Activated T-cell treated with anti-CD3 and anti-CD28 coated beads for 1 hour (primary cell): ENCODE results near the gene MPZL2.
A peak's percentile ranks its signal among the peaks of the same experiment; 100 is the strongest.

Experiments
- DNase-seq: peaks from one replicate; pipeline ENCODE4 v3.0.0-alpha.2; 2020; ENCODE audit warnings: low read depth

MPZL2 gene

DNA sequence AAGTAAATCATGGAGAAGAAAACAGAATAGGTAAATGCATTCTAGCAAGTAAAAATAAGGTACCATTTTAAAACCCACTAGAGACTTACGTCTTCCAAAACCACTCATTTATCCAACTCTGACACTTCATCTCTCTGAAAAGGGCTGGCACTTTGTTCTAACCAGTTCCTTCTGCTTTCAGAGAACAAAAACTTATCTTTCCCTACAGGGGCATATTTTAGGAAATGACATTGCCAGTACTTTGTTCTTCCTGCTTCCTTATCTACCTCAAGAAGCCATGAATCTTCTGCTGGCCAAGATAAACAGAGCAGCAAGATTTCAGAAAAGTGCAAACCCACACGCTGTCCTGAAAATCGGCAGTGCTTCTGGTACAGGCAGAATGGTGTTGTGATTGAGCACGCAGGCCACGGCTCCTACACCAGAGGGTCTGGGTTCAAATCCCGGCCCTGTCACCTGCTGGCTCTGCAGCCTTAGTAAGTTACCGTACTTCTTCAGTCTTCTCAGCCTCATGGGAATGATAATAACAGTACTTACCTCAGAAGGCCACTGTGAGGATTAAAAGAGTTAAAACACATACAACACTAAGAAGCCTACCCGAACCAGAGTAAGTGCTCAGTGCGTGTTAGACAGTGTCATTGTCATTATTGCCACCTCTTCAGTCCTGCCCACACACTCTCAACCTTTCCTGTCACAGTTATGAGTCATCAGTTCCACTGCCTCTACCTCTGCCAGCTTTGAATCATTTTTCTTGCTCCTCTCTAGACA is 22.9 kb downstream of the MPZL2 start:
- peak; percentile 39 for DNase-seq

GRCh38 chr11:118239509-118240205 is 24.4 kb downstream of the MPZL2 start:
- DNase-seq = no peak

DNA sequence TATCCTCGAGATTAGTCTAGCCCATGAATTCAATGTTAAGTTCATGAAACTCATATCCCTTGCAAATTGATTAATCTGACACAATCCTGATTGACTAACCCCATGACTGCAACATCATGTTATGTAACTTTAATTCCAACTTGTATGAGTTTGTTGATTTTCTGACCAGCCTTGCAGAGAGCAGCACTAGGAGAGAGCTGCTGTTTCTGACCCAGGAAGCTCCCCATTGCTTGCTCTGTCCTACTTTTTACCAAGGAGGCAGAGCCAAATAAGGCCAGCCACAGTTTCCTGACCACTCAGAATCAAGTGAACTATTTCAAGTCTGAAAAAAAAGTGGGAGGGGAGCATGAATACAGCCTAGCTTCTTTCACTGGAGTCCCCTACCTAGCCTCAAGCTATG is 25.2 kb downstream of the MPZL2 start:
- DNase-seq = no peak

- no peak for DNase-seq
These were observed 25.7 kb downstream of the MPZL2 start for GRCh38 chr11:118238421-118238820.

DNA sequence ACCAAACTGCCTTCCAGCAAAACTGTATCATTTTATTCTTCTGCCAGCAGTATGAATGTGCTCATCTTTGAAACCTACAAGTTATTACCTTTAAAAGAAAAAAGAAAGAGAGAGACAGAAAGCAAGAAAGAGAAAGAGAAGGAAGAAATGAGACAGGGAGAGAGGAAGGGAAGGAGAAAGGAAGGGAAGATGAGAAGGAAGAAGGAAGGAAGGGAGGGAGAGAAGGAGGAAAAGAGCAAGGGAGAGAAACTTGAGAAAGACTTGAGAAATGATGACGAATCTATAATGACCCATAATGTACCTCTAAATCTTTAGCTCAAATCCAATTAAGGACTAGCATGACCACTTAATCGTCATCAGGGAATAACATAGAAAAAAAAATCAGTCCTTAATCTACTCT is 27.9 kb downstream of the MPZL2 start:
- DNase-seq = no peak

DNA sequence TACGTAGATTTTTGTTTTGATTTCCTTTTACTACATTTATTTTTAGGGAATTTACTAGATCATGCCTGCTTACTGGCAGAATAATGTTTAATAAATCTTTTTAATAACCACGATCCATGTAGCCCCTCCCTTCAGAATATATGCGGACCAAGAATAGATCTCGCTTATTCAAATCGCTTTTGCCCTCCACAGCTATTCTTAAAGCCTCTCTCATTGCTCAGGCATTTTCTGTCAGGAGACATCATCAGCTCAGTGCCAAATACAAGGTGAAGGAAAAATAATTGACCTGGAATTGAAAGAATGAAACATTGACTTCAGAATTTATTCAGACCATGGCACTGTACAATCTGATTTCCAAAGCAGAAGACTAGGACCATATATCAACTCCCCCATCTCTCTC is 29.3 kb downstream of the MPZL2 start:
- no peak for DNase-seq

- no peak for DNase-seq
These were observed 30.2 kb downstream of the MPZL2 start for GRCh38 chr11:118233850-118234249.

GRCh38 chr11:118233377-118233776 is 30.7 kb downstream of the MPZL2 start:
- no peak for DNase-seq

DNA sequence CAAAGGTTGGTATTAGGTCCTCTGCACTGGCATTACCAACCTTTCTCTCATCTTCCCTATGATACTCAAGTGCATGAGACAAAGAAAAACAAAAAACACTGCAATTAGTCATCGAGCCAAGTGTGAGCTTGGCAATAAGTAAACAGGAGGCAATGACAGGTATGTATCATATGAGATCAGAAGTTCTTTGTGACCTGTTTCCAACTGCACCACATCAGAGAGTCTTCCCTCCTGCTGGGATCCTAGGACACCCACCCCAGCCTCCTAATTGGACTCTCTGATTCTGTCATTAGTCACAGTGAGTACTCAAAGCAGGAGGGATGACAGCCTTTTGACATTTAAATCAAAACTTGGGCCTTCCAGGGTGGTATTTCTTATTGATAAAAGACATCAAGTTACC is 31.4 kb downstream of the MPZL2 start:
- no peak for DNase-seq

DNA sequence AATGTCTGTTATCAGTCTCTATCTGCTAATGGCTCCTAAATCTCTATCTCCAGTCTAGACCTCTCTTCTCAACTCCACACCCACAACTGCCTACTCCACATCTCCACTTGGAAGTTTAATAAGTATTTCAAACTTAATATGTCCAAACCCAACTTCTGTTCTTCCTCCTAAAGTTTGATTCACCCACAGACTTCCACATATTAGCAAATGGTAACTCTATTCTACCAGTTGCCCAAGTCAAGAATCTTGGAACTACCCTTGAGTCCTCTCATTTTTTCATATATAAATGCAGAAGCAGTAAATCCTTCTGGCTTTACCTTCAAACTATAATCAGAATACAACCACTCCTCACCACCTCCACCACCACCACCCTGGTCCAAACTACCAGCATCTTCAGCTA is 32.6 kb downstream of the MPZL2 start:
- DNase-seq = no peak

DNA sequence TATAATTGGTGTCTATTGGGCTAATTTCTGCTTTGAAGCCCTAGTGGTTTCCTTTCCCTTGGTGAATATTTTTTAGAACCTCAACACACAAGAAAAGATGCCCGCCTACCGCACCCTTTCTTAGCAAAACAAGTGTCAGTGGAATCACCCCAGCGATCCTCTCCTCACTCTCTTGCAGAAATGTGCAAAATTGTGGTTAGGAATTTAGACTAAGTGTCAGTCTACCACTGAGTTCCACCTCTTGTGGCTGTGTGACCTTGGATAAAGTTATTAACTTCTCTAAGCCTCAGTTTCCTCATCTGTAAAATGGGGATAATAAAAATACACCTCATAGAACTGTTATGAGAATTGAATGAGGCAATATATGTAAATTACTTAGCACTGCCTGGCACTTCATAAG is 34.0 kb downstream of the MPZL2 start:
- no peak for DNase-seq

DNA sequence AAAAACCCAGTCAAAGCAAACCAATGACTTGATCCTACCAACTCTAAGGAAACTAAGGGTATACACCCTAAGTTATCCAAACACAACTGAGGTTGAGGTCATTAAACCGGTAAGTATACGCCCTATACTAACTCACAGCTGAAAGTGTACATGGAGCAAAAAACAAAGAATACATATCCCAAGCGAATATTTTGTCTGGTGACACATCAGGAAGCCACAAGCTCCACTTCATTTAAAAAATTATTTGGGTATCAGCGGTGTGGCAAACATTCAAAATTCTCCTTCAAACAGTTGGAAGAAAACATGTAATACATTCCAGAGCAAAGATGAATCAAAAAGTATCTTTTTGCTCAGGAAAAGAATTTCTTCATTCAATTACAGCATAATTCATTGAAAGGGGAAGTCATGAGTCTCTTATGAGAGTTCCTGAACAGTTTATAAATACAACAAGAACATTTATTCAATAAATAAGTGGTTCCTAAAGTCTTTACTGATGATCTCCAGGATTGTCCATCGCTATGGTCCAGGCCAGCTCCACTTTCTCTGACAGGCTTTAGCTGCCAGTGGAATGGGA is 34.7 kb downstream of the MPZL2 start:
- no peak for DNase-seq

DNA sequence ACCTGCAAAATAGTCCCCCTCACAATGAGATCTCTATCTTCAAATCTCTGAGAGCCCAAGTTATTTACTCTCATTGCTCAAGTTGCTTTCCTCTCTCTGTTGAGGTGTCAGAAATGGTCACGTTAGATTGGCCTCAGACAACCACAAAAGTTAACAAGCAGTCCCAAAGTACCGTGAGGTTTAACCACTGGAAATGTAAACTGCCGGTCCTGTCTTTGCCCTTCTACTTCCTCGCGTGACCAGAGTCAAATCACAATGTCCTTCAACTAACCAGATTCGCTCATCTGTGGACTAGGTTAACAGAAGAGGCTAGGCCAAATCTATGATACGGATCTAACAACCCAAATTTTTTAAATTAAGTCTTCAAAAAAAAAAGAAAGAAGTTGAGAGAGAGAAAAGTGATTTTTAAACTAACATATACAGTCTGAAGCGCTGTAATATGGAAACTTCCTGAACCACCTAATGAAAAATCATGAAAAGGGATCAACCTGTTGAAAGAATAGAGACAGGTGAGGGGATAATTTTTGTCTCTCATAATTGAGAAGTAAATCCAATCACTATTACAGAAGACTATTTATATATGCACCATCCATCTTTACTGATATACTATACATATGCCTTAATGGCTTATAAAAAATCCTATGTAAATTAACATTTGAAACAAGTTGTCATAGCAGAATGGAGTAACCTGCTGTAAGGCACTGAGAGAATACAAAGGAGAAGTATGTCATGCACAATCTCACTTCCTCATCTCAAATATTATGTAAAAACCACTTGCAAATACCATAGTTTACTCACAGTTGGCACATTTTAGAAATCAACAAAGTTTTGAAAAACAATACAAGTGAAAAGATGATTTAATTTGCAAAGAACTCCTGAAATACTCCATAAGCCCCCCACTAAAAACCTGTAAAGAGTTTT is 36.0 kb downstream of the MPZL2 start:
- no peak for DNase-seq

- no peak for DNase-seq
These were observed 37.3 kb downstream of the MPZL2 start for GRCh38 chr11:118226781-118227180.

DNA sequence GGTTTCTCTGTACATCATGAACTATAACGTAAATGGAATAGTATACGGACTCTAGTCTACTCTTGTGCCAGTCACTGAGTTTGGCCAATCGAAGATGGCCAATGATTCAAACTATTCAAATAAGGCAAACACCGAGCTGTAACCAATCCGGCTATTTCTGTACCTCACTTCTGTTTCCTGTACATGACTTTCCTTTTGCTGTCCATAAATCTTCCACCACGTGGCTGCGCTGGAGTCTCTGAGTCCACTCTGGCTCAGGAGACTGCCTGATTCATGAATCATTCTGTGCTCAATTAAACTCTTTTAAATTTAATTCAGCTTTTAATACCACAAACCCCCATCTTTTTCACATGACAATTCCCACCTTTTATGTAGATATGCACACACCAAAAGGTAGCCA is 37.8 kb downstream of the MPZL2 start:
- no peak for DNase-seq

- peak; percentile 44 for DNase-seq
These were observed 39.4 kb downstream of the MPZL2 start, which contains the start of gene JAML for GRCh38 chr11:118224511-118225188. Gene JAML (minus strand): TSS chr11:118225011. CDS start chr11:118214866, 10,145 bp downstream.

- no peak for DNase-seq
These were observed 40.1 kb downstream of the MPZL2 start for GRCh38 chr11:118223992-118224391.

GRCh38 chr11:118223570-118223969 is 40.5 kb downstream of the MPZL2 start:
- DNase-seq = no peak

- no peak for DNase-seq
These were observed 41.7 kb downstream of the MPZL2 start for GRCh38 chr11:118222437-118222836.

DNA sequence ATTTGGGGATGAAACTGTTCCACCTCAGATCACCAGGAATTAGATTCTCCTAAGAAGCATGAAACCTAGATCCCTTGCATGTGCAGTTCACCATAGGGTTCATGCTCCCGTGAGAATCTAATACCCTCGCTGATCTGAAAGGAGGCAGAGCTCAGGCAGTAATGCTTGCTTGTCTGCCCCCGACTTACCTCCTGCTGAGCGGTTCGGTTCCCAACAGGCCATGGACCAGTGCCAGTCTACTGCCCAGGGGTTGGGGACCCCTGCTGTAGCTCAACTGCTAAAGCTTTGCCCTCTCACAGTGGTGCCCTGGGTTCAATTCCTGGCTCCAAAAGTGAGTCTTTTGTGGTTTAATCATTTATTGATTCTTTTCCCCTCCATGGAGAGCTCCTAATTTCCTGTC is 42.7 kb downstream of the MPZL2 start:
- no peak for DNase-seq

- no peak for DNase-seq
These were observed 44.4 kb downstream of the MPZL2 start for GRCh38 chr11:118219732-118220131.

DNA sequence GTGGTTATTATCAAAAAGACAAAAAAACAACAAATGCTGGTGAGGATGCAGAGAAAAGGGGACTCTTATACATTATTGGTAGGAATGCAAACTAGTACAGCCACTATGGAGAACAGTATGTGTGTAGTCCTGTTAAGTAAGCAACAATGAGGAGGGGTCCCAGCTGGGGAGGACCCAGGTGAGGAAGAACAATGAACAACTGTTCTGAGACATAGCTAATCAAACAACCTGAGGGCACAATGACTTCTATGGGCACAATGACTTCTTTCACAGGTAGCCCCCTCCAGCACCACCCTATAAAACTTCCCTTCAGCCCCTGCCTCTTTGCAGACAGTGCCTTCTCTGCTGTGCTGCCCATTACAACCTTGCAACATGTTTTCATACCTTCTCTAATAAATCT is 44.9 kb downstream of the MPZL2 start:
- DNase-seq = no peak
